ENCODE results near the gene HSF5. TPM values are rescaled to one million over a fixed set of nuclear protein-coding genes. Genes with fewer than 3 reads are reported as not detected.
A peak's percentile ranks its signal among the peaks of the same experiment; 100 is the strongest.

HSF5 gene
- total RNA-seq, 1 experiment from 2014 or later: 0.82 TPM

- Histone ChIP-seq H3K4me1 (ENCODE audit: low read length) (peaks cover 27% of the 10 kb centered on the region), H3K9me2 (replicated peaks; ENCODE audit: insufficient read depth, low read length) (no peaks in the 10 kb centered on the region), H2AFZ (ENCODE audit: low read length) (peak overlapping the region; percentile 72; the same call in 1 of the 2 replicates), H3K4me2 (ENCODE audit: low read depth, low read length, poor library complexity, severe bottlenecking) (peak overlapping the region; percentile 45), H3K79me2 (ENCODE audit: low read length) (no peaks in the 10 kb centered on the region), H3K27ac (ENCODE audit: low read length) (no peak overlapping the region), H3K9me3 (ENCODE audit: low read length) (no peaks in the 10 kb centered on the region), H3K9ac (ENCODE audit: low read length) (peak overlapping the region; percentile 28; the same call in 1 of the 2 replicates), H3K4me3 (ENCODE audit: low read length) (peak overlapping the region; percentile 21; the same call in 1 of the 2 replicates), H3K27me3 (ENCODE audit: low read length) (no peaks in the 10 kb centered on the region), H4K20me1 (ENCODE audit: insufficient read depth, low read depth, low read length) (no peaks in the 10 kb centered on the region), H3K36me3 (ENCODE audit: insufficient read depth, low read length) (no peaks in the 10 kb centered on the region)
- no peak for DNase-seq
Measured at GRCh38 chr17:58382108-58382871, 105.9 kb downstream of the HSF5 start.

DNA sequence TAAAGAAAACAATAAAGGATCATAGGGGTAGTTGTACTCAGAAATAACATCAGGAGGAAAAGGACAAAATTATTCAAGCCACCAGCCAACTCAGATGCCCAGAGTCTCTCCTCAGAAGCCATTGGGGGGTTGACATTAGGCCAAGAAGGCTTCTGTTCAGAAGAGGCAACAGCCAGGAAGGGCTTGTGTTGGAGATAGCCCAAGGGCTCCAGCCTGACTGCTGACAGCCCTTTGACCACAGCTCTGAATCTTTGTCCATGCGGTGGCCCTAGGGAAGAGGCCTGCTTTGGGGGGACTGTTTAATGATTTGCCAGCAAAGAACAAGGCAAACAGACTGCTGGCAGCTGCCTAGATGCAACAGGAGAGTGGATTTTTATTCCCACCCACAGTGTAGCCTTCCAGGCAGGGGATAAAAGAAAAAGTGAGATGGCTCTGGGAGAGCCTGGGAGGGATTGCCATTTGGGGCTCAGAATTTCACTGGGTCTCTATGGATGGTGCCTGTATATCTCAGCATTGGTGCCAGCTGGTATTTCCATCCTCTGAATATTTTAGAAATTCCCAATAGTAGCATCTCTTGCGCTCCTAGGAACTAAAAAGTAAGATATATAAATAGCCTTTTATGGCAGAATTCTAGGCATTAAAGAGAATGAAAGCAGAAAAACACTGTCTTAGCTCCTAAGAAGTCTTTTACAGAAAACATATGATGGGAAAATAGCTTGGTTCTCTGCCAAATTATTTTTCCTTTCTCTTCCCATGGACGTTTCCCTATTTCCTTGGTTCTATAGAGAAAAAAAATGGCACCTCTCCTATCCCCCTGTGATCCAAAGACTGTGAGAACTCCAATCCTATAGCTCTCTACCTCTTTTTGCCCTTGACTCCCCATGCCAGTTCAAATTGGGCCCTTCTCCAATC lies 106.8 kb downstream of the HSF5 start:
- Histone ChIP-seq H3K4me1 (ENCODE audit: low read length) (peaks cover 27% of the 10 kb centered on the region), H3K27ac (ENCODE audit: low read length) (no peak overlapping the region), H3K79me2 (ENCODE audit: low read length) (no peaks in the 10 kb centered on the region), H3K36me3 (ENCODE audit: insufficient read depth, low read length) (no peaks in the 10 kb centered on the region), H3K4me3 (ENCODE audit: low read length) (no peak overlapping the region), H2AFZ (ENCODE audit: low read length) (no peak overlapping the region), H4K20me1 (ENCODE audit: insufficient read depth, low read depth, low read length) (no peaks in the 10 kb centered on the region), H3K9ac (ENCODE audit: low read length) (no peak overlapping the region), H3K4me2 (ENCODE audit: low read depth, low read length, poor library complexity, severe bottlenecking) (no peak overlapping the region), H3K9me2 (replicated peaks; ENCODE audit: insufficient read depth, low read length) (no peaks in the 10 kb centered on the region), H3K9me3 (ENCODE audit: low read length) (no peaks in the 10 kb centered on the region), H3K27me3 (ENCODE audit: low read length) (no peaks in the 10 kb centered on the region)
- DNase-seq: no peak

DNA sequence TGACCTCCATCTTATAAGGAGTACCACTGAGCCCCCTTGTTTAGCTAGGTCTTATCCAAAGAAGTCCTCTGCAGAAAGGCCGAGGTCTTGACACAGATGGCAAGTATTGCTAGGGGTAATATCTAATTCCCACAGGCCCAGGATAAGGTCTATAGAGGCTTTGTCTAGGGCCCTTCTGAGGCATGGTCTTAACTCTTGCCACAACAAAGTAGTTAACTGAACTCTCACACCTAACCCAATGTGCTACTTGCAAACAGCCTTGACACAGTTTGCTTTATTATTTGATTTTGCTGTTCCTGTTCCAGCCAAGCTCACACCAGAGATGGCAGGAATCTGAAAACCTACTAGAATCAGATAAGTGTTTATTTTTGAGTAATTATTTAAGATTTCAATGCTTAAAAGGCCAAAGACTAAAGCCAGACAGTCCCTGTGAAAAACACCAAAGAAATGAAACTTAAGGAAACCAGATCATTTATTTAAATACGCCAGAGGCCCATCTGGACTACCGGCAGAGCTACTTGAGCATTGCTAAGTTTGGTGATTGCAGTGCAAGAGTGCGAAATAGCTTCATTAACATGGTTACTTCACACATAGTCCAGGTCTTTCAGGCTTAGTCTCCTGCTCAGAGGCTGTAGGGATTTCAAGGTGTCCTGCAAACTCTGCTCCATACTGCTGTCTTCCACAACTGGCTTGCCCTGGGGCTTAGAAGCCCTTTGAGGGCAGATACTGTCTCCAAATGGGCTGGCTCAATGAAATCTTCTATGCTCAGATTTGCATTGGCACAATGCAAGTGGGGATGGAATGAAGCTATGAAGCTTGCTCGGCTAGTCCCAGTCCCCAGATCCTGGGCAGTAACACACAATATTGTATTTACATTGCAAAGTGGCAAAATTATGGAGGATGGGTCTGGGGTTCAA lies 107.7 kb downstream of the HSF5 start:
- H3K27ac ChIP-seq (ENCODE audit: low read length): no peak overlapping the region
- no peaks in the 10 kb centered on the region for H3K36me3 ChIP-seq (ENCODE audit: insufficient read depth, low read length)
- H3K4me3 ChIP-seq (ENCODE audit: low read length): no peak overlapping the region
- no peaks in the 10 kb centered on the region for H3K79me2 ChIP-seq (ENCODE audit: low read length)
- no peak overlapping the region for H2AFZ ChIP-seq (ENCODE audit: low read length)
- no peaks in the 10 kb centered on the region for H3K9me2 ChIP-seq (replicated peaks; ENCODE audit: insufficient read depth, low read length)
- H3K27me3 ChIP-seq (ENCODE audit: low read length): no peaks in the 10 kb centered on the region
- no peak overlapping the region for H3K4me2 ChIP-seq (ENCODE audit: low read depth, low read length, poor library complexity, severe bottlenecking)
- no peak for DNase-seq
- peaks cover 22% of the 10 kb centered on the region for H3K4me1 ChIP-seq (ENCODE audit: low read length)
- H3K9ac ChIP-seq (ENCODE audit: low read length): no peak overlapping the region
- H3K9me3 ChIP-seq (ENCODE audit: low read length): no peaks in the 10 kb centered on the region
- H4K20me1 ChIP-seq (ENCODE audit: insufficient read depth, low read depth, low read length): no peaks in the 10 kb centered on the region

GRCh38 chr17:58379511-58379824 lies 108.7 kb downstream of the HSF5 start:
- Histone ChIP-seq H3K4me2 (ENCODE audit: low read depth, low read length, poor library complexity, severe bottlenecking) (no peak overlapping the region), H3K4me3 (ENCODE audit: low read length) (no peak overlapping the region), H2AFZ (ENCODE audit: low read length) (no peak overlapping the region), H3K9me2 (replicated peaks; ENCODE audit: insufficient read depth, low read length) (no peaks in the 10 kb centered on the region), H3K27ac (ENCODE audit: low read length) (no peak overlapping the region), H3K79me2 (ENCODE audit: low read length) (no peaks in the 10 kb centered on the region), H3K9ac (ENCODE audit: low read length) (no peak overlapping the region), H3K36me3 (ENCODE audit: insufficient read depth, low read length) (no peaks in the 10 kb centered on the region), H3K9me3 (ENCODE audit: low read length) (no peaks in the 10 kb centered on the region), H4K20me1 (ENCODE audit: insufficient read depth, low read depth, low read length) (no peaks in the 10 kb centered on the region), H3K4me1 (ENCODE audit: low read length) (peaks cover 12% of the 10 kb centered on the region), H3K27me3 (ENCODE audit: low read length) (no peaks in the 10 kb centered on the region)
- no peak for DNase-seq

- Histone ChIP-seq H3K9me2 (replicated peaks; ENCODE audit: insufficient read depth, low read length) (no peaks in the 10 kb centered on the region), H3K9me3 (ENCODE audit: low read length) (no peaks in the 10 kb centered on the region), H3K4me3 (ENCODE audit: low read length) (no peak overlapping the region), H3K27me3 (ENCODE audit: low read length) (no peaks in the 10 kb centered on the region), H3K36me3 (ENCODE audit: insufficient read depth, low read length) (no peaks in the 10 kb centered on the region), H4K20me1 (ENCODE audit: insufficient read depth, low read depth, low read length) (no peaks in the 10 kb centered on the region), H2AFZ (ENCODE audit: low read length) (no peak overlapping the region), H3K27ac (ENCODE audit: low read length) (no peak overlapping the region), H3K79me2 (ENCODE audit: low read length) (no peaks in the 10 kb centered on the region), H3K4me2 (ENCODE audit: low read depth, low read length, poor library complexity, severe bottlenecking) (no peak overlapping the region), H3K4me1 (ENCODE audit: low read length) (peaks cover 12% of the 10 kb centered on the region), H3K9ac (ENCODE audit: low read length) (no peak overlapping the region)
- DNase-seq: no peak
Measured at GRCh38 chr17:58378733-58379510, 109.3 kb downstream of the HSF5 start.

- Histone ChIP-seq H3K36me3 (ENCODE audit: insufficient read depth, low read length) (no peaks in the 10 kb centered on the region), H3K4me3 (ENCODE audit: low read length) (no peak overlapping the region), H3K79me2 (ENCODE audit: low read length) (no peaks in the 10 kb centered on the region), H3K27ac (ENCODE audit: low read length) (no peak overlapping the region), H3K27me3 (ENCODE audit: low read length) (no peaks in the 10 kb centered on the region), H3K4me2 (ENCODE audit: low read depth, low read length, poor library complexity, severe bottlenecking) (no peak overlapping the region), H3K9ac (ENCODE audit: low read length) (no peak overlapping the region), H3K9me3 (ENCODE audit: low read length) (no peaks in the 10 kb centered on the region), H3K4me1 (ENCODE audit: low read length) (peaks cover 8% of the 10 kb centered on the region), H3K9me2 (replicated peaks; ENCODE audit: insufficient read depth, low read length) (no peaks in the 10 kb centered on the region), H4K20me1 (ENCODE audit: insufficient read depth, low read depth, low read length) (no peaks in the 10 kb centered on the region), H2AFZ (ENCODE audit: low read length) (no peak overlapping the region)
- DNase-seq: no peak
Measured at GRCh38 chr17:58377661-58378060, 110.5 kb downstream of the HSF5 start.

DNA sequence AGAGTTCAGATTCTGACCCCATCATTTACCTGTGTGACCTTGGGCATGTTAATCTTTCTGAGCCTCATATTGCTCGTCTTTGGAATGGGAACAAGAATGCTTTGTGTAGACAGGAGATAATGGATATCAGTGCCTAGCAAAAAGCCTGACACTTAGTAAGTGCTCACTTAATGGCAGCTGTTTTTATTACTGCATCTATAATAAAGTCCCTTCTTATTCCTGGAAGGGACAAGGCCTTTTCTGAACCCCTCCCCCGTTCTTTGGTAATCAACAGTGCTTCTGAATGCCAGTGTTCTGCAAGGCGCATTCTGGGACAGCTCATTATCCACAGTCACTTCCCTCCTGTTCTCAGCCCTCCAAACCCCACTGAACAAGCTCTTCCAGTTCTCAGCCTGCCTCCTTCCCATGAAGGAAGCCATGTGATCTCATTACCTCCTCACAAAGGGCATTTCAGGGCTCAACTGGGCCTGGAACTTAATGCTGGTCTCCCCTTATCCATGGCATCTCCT lies 111.1 kb downstream of the HSF5 start:
- no peaks in the 10 kb centered on the region for H3K79me2 ChIP-seq (ENCODE audit: low read length)
- no peak overlapping the region for H3K27ac ChIP-seq (ENCODE audit: low read length)
- no peaks in the 10 kb centered on the region for H3K9me3 ChIP-seq (ENCODE audit: low read length)
- H4K20me1 ChIP-seq (ENCODE audit: insufficient read depth, low read depth, low read length): no peaks in the 10 kb centered on the region
- H3K36me3 ChIP-seq (ENCODE audit: insufficient read depth, low read length): no peaks in the 10 kb centered on the region
- H3K9me2 ChIP-seq (replicated peaks; ENCODE audit: insufficient read depth, low read length): no peaks in the 10 kb centered on the region
- H3K4me3 ChIP-seq (ENCODE audit: low read length): no peak overlapping the region
- no peak overlapping the region for H3K4me2 ChIP-seq (ENCODE audit: low read depth, low read length, poor library complexity, severe bottlenecking)
- peaks cover 3% of the 10 kb centered on the region for H3K4me1 ChIP-seq (ENCODE audit: low read length)
- H3K27me3 ChIP-seq (ENCODE audit: low read length): no peaks in the 10 kb centered on the region
- no peak overlapping the region for H2AFZ ChIP-seq (ENCODE audit: low read length)
- H3K9ac ChIP-seq (ENCODE audit: low read length): no peak overlapping the region
- no peak for DNase-seq
